Colonic mucosa (tissue), 4 donors: ENCODE measurements around the gene FOXC1. TPM values are rescaled to one million over a fixed set of nuclear protein-coding genes. Genes with fewer than 3 reads are reported as not detected.

Experiments used
- DNase-seq: peaks from one replicate; pipeline ENCODE4 v3.0.0-alpha.2; 2020
- H3K27ac ChIP-seq: fragments of 200-600 bp; one replicate; pipeline ENCODE4 v1.8.0; 2021
- H3K27me3 ChIP-seq: fragments of 200-600 bp; one replicate; pipeline ENCODE4 v1.8.0; 2021
- H3K36me3 ChIP-seq: fragments of 200-600 bp; one replicate; pipeline ENCODE4 v1.8.0; 2021
- H3K4me1 ChIP-seq: fragments of 200-600 bp; one replicate; pipeline ENCODE4 v1.8.0; 2021; ENCODE audit warnings: mild to moderate bottlenecking
- H3K4me3 ChIP-seq: fragments of 200-600 bp; one replicate; pipeline ENCODE4 v1.8.0; 2021
- H3K9ac ChIP-seq, 2 donors: one replicate each; pipeline ENCODE4 v1.7.0; 2013; ENCODE audit warnings: control low read depth in 2 of 2, low read depth in 2 of 2, low read length in 2 of 2
- H3K9me3 ChIP-seq: fragments of 200-600 bp; one replicate; pipeline ENCODE4 v1.8.0; 2021
- intact Hi-C: fragments of 100-400 bp; cut with DNase I; formaldehyde crosslinking; loops from one replicate; pipeline ENCODE4 v1.14.1; 2022
- total RNA-seq, 2 donors: library from RNA; stranded (reverse); fragmentation: NEBNext Ultra II Directional in 1 of 2; extraction: Animal tissue kit (Norgen Biotek cat#: 25700) in 1 of 2; gene quantifications; one replicate each; pipeline ENCODE4 v1.2.1, GENCODE V29; 2021
- TF ChIP-seq, protein P1 (sequence below): fragments of 200-600 bp; IDR thresholded peaks from one replicate; pipeline ENCODE4 v1.8.0; 2022; ENCODE audit warnings: antibody characterized with exemption, mild to moderate bottlenecking
- donor health status: healthy.
- donor health status: DM: no; HTN: no; CAD: no.
- donor health status: DM: no; HTN: no; CAD: no.

Gene FOXC1
- total RNA-seq, 2 donors from 2014 or later, result 0.69 to 1.5 TPM

DNA sequence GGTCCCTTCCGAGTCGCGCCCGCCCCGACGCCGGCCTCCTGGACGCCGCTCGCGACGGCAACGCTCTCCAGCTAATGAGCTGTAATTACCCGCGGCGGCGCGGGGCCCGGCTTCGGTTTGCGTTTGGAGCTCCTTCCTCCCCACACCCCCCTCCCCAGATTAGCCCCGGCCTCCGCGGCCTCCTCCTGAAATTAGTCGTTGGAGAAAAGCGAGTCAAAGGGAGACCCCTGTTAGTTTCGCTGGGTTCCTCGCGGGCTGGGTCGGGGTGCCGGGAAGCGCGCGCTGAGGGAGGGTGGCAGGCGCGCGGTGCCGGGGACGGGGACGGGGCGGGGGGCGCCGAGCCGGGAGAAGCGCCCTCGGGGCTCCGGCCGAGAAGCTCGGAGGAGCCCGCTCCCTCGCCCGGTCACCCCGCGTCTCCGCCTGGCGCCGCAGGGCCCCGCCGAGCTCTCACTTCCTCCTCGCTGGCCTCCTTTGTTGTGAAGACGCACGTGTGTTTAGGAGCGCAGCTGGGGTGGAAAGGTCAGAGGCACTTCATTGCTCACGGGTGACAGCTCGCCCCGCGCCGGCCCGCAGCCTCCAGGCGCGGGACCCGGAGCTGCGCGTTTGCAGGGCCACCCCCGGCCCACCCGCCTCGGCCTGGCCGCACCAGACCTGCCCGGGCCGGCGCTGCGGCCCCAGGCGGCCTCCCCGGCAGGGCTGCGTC lies 4.9 kb downstream of the FOXC1 start:
- peaks cover 10% of the 10 kb centered on the region for H3K4me1 ChIP-seq

DNA sequence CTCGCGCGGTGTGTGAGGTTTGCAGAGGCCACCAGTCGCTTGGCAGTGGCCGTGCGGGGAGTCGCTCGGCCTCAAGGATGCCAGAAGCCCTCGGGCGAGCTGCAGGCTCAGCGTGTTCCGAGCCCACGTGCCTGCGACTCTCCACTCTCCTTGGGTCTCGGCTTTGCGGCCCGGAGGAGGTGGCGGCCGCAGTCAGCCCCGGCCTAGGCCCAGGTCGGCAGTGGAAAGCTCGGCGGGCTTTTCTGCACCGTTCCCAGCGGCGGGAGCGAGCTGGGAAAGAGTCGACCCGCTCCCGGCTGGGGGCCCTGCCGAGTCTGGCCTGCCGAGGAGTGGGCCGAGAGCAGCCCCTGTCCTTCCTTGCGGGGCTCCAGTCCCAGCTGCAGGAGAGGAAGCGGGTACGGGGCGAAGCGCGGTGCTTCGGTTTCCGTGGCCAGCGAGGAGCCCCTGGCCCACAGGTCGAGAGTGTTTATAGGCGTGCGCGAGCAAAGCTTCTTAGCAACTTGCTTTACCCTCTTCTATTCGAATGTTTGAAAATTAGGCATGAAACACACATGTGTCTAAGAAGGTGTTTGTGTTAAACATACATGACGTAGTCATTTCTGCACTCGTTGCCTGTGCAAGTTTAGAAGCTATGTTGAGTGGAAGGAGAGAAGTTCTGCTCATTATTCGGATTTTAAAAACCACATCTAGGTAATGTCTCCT lies 5.6 kb downstream of the FOXC1 start:
- no peak for DNase-seq
- Histone ChIP-seq H3K4me1 (peaks cover 10% of the 10 kb centered on the region), H3K4me3 (no peak overlapping the region), H3K27me3 (peaks cover 66% of the 10 kb centered on the region), H3K36me3 (no peaks in the 10 kb centered on the region), H3K9ac (no peak overlapping the region), H3K9me3 (no peaks in the 10 kb centered on the region), H3K27ac (no peak overlapping the region)
- TF ChIP-seq, protein P1, sequence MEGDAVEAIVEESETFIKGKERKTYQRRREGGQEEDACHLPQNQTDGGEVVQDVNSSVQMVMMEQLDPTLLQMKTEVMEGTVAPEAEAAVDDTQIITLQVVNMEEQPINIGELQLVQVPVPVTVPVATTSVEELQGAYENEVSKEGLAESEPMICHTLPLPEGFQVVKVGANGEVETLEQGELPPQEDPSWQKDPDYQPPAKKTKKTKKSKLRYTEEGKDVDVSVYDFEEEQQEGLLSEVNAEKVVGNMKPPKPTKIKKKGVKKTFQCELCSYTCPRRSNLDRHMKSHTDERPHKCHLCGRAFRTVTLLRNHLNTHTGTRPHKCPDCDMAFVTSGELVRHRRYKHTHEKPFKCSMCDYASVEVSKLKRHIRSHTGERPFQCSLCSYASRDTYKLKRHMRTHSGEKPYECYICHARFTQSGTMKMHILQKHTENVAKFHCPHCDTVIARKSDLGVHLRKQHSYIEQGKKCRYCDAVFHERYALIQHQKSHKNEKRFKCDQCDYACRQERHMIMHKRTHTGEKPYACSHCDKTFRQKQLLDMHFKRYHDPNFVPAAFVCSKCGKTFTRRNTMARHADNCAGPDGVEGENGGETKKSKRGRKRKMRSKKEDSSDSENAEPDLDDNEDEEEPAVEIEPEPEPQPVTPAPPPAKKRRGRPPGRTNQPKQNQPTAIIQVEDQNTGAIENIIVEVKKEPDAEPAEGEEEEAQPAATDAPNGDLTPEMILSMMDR, result no peak
- intact Hi-C loops, result no loop called here

More for the DNA sequence above, 4.9 kb downstream of the FOXC1 start:
- Histone ChIP-seq H3K27me3 (peaks cover 59% of the 10 kb centered on the region), H3K27ac (no peak overlapping the region), H3K4me3 (peak overlapping the region; percentile 12), H3K9ac (no peak overlapping the region), H3K36me3 (no peaks in the 10 kb centered on the region), H3K9me3 (no peaks in the 10 kb centered on the region)
- TF ChIP-seq, protein P1, result no peak
- DNase-seq, result no peak
- intact Hi-C loops, result no loop called here

DNA sequence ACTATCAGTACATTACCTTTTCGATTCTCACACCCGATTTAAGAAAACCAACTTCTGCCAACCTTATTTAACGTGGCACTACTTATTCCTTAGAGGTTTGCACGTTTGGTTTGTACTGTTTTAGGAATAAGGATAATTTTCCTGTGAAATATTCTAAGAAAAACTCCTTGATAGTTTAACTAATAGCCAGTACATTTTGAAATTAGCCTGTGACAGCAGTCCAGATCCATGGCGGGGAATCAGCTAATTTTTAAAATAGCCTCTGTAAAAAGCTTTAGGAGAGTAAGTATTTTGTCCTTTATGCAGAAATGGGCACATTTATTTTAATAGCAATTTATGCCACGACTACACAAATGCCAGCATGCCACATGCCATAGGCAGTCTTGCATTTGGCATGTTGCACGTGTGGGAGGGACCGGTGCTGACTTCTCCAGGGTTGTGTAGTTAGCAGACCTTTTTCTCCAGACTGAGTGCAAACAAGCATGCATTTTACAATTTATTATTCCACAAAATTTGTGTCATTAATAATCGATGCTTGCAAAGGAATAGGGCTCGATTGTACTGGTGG lies 6.2 kb downstream of the FOXC1 start:
- intact Hi-C loops, result no loop called here
- H3K4me1 ChIP-seq, result peaks cover 6% of the 10 kb centered on the region
- TF ChIP-seq, protein P1, result no peak
- no peak overlapping the region for H3K4me3 ChIP-seq
- H3K36me3 ChIP-seq, result no peaks in the 10 kb centered on the region
- no peak overlapping the region for H3K27ac ChIP-seq
- H3K9me3 ChIP-seq, result no peaks in the 10 kb centered on the region
- DNase-seq, result no peak
- peaks cover 72% of the 10 kb centered on the region for H3K27me3 ChIP-seq
- H3K9ac ChIP-seq, result no peak overlapping the region

DNA sequence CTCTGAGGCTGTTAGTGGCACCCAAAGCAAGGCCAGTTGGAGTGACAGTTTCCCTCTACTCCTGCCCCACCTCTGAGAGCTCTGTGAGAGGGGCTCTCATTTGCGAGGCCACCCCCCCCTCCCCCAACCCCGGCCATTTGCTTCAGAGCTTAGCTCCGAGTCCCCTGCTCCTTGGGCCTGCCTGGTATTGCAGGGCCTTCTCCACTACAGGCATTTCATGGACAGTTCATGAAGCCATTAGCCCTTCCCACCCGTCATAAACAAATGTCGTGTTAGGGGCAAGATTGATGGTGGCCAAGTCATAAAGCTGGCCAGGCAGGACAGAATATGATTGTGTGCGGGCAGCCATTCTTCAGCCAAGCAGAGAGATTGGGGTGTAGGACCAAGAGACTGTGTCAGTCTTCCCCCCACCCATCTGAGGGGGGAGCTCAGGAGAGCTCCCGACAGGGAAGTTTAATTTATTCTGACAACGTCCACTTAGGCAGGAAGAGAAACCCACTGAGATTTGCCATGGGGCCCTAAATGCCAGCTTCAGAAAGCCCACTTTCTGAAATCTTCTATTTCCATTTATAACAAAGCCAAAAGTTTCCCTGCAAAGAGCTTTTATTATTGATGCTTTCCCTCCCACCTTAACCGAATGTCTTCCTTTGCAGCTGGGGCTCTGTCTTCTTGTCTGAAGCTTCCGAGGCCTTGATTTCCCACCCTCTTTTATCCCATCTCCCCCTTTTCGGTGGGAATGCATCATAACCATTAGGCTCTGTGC lies 7.2 kb downstream of the FOXC1 start:
- H3K9ac ChIP-seq, result no peak overlapping the region
- no peak overlapping the region for H3K27ac ChIP-seq
- intact Hi-C loops, result no loop called here
- no peaks in the 10 kb centered on the region for H3K9me3 ChIP-seq
- H3K36me3 ChIP-seq, result no peaks in the 10 kb centered on the region
- TF ChIP-seq, protein P1, result no peak
- DNase-seq, result no peak
- peaks cover 64% of the 10 kb centered on the region for H3K27me3 ChIP-seq
- no peak overlapping the region for H3K4me3 ChIP-seq
- peaks cover 6% of the 10 kb centered on the region for H3K4me1 ChIP-seq
